Breast epithelium (tissue), 4 donors: Measurements from ENCODE around the gene DCXR. TPM values are rescaled to one million over a fixed set of nuclear protein-coding genes. Genes with fewer than 3 reads are reported as not detected.
A peak's percentile ranks its signal among the peaks of the same experiment; 100 is the strongest.

Experiments used
- DNase-seq, 2 donors: peaks; one replicate each; pipeline ENCODE4 v3.0.0-alpha.2; 2019; ENCODE audit warnings: low spot score in 2 of 2
- H3K27ac ChIP-seq, 2 donors: fragments of 200-600 bp; sonication (generic) in 1 of 2; one replicate each; pipeline ENCODE4 v1.5.1; 2016 to 2019; ENCODE audit warnings: mild to moderate bottlenecking in 1 of 2
- H3K27me3 ChIP-seq, 2 donors: fragments of 200-600 bp; sonication (generic) in 1 of 2; one replicate each; pipeline versions ENCODE4 v1.5.1 to v1.6.0; 2017 to 2019; ENCODE audit warnings: control low read depth in 1 of 2, mild to moderate bottlenecking in 1 of 2
- H3K36me3 ChIP-seq: fragments of 200-600 bp; one replicate; pipeline ENCODE4 v1.5.1; 2019
- H3K4me1 ChIP-seq, 2 donors: fragments of 200-600 bp; sonication (generic); one replicate each; pipeline ENCODE4 v1.5.1; 2016 to 2019; ENCODE audit warnings: control low read depth in 1 of 2
- H3K4me3 ChIP-seq, 3 donors: fragments of 200-600 bp; sonication (generic); 1 replicate in 2 of 3; 2 replicates in 1 of 3; pipeline ENCODE4 v1.5.1; 2016 to 2019; ENCODE audit warnings: mild to moderate bottlenecking in 3 of 3, moderate library complexity in 2 of 3
- H3K9me3 ChIP-seq, 2 donors: fragments of 200-600 bp; sonication (generic) in 1 of 2; one replicate each; pipeline ENCODE4 v1.5.1; 2016 to 2019; ENCODE audit warnings: control low read depth in 1 of 2
- CTCF ChIP-seq, 3 donors: fragments of 450-650 bp; IDR thresholded peaks; one replicate each; pipeline ENCODE4 v1.5.1; 2016 to 2017; ENCODE audit warnings: antibody characterized with exemption in 3 of 3, mild to moderate bottlenecking in 3 of 3, moderate library complexity in 3 of 3
- POLR2A ChIP-seq: fragments of 450-650 bp; IDR thresholded peaks from one replicate; pipeline ENCODE4 v1.6.1; 2016; ENCODE audit warnings: antibody characterized with exemption, mild to moderate bottlenecking, moderate library complexity
- POLR2AphosphoS5 ChIP-seq, 3 donors: sonication (generic); formaldehyde crosslinking; IDR thresholded peaks; one replicate each; pipeline ENCODE4 v1.6.1; 2017; ENCODE audit warnings: antibody characterized with exemption in 3 of 3
- intact Hi-C: fragments of 100-400 bp; cut with DNase I; formaldehyde crosslinking; loops from one replicate; pipeline ENCODE4 v1.15.1; 2023; ENCODE audit warnings: low total_unique reads
- total RNA-seq, 3 donors: library from RNA; depleted of rRNA; stranded (reverse); fragments of >200 nt; gene quantifications; one replicate each; pipeline ENCODE4 v1.1.0, GENCODE V29; 2016

DCXR gene
- total RNA-seq, 3 donors from 2014 or later, result 202 to 484 (median 228) TPM

- peak; percentile 71 to 81 for DNase-seq
- peak overlapping the region; percentile 85 to 90 (median 88) for H3K4me3 ChIP-seq
- no peaks in the 10 kb centered on the region for H3K36me3 ChIP-seq
- H3K4me1 ChIP-seq, result peaks cover 6 to 22% of the 10 kb centered on the region in 2 donors
- intact Hi-C loops, result no loop called here
- no peaks in the 10 kb centered on the region for H3K9me3 ChIP-seq
- TF ChIP-seq POLR2AphosphoS5 (IDR thresholded peaks at IDR 0.05) (peak in 2 of 3 donors; percentile 21 to 51), CTCF (IDR thresholded peaks at IDR 0.05) (peak; percentile 51 to 83 (median 82)), POLR2A (no peak)
- H3K27ac ChIP-seq, result no peak overlapping the region
- H3K27me3 ChIP-seq, result no peaks in the 10 kb centered on the region
Observed at GRCh38 chr17:82021107-82021899, 16.2 kb downstream of the DCXR start.

GRCh38 chr17:82020572-82021106 lies 16.9 kb downstream of the DCXR start:
- Histone ChIP-seq H3K4me1 (peaks cover 6 to 22% of the 10 kb centered on the region in 2 donors), H3K4me3 (no peak overlapping the region), H3K36me3 (no peaks in the 10 kb centered on the region), H3K27ac (no peak overlapping the region), H3K27me3 (no peaks in the 10 kb centered on the region), H3K9me3 (no peaks in the 10 kb centered on the region)
- intact Hi-C loops, result no loop called here
- TF ChIP-seq CTCF (IDR thresholded peaks at IDR 0.05) (no peak), POLR2A (no peak), POLR2AphosphoS5 (IDR thresholded peaks at IDR 0.05) (no peak)
- no peak for DNase-seq

GRCh38 chr17:82019690-82020571 lies 17.6 kb downstream of the DCXR start:
- TF ChIP-seq CTCF (IDR thresholded peaks at IDR 0.05), result peak in 2 of 3 donors; percentile 9 to 44
- no peak for TF ChIP-seq POLR2AphosphoS5 (IDR thresholded peaks at IDR 0.05)
- no peak for TF ChIP-seq POLR2A
- H3K36me3 ChIP-seq, result no peaks in the 10 kb centered on the region
- peaks cover 6 to 22% of the 10 kb centered on the region in 2 donors for H3K4me1 ChIP-seq
- no peaks in the 10 kb centered on the region for H3K9me3 ChIP-seq
- no peak overlapping the region for H3K27ac ChIP-seq
- H3K4me3 ChIP-seq, result no peak overlapping the region
- DNase-seq, result no peak
- no peaks in the 10 kb centered on the region for H3K27me3 ChIP-seq
- intact Hi-C loops, result no loop called here

DNA sequence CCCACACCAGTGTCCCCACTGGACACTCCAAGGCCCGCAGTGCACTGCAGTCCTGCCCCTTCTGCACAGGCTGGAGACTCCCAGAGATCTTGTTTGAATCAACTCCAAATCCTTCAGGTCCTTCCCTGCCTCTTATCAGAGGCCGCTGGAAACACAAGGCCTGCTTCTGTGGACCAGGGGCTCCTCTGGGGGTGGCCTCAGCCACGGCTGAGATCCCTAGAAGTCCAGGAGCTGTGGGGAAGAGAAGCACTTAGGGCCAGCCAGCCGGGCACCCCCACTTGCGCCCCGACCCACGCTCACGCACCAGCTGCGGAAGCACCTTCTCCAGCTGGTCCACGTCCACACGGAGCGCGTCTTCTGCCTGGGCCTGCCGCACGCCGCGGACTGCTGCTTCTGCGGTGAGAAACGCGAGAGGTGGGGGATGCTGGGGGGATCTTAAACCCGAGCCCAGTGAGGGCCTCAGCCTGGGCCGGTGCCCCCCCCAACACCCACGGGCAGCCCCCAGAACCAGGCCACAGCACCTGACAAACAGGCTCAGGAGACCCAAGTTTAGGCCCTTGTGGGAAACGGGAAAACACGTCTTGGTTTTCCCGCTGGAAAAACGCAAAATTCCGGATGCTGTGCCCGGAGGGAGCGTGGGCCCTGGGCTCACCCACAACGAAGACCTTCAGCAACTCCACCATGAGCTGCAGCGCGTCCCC lies 18.4 kb downstream of the DCXR start:
- Histone ChIP-seq H3K4me1 (peaks cover 6 to 19% of the 10 kb centered on the region in 2 donors), H3K9me3 (no peaks in the 10 kb centered on the region), H3K27me3 (no peaks in the 10 kb centered on the region), H3K36me3 (no peaks in the 10 kb centered on the region), H3K27ac (no peak overlapping the region), H3K4me3 (no peak overlapping the region)
- intact Hi-C loops, result no loop called here
- DNase-seq, result no peak
- TF ChIP-seq POLR2AphosphoS5 (IDR thresholded peaks at IDR 0.05) (no peak), POLR2A (no peak), CTCF (IDR thresholded peaks at IDR 0.05) (no peak)
